ENCODE data around the gene KRT77.

Gene KRT77

DNA sequence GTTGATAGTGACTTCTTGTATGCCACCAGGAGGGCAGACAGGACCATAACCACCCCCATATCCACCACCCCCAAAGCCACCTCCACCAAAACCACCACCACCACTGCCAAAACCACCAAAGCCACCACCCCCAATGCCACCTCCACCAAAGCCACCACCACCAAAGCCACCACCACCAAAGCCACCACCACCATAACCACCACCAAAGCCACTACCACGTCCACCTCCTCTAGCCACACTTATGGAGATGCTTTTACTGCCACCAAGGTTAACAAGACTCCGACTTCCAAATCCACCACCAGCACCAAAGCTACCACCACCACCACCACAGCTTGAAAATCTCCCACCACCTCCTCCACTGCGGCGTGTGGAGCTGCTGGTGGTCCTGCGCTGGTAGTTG, 23.4 kb downstream of the KRT77 start:
- TF ChIP-seq, protein P1, sequence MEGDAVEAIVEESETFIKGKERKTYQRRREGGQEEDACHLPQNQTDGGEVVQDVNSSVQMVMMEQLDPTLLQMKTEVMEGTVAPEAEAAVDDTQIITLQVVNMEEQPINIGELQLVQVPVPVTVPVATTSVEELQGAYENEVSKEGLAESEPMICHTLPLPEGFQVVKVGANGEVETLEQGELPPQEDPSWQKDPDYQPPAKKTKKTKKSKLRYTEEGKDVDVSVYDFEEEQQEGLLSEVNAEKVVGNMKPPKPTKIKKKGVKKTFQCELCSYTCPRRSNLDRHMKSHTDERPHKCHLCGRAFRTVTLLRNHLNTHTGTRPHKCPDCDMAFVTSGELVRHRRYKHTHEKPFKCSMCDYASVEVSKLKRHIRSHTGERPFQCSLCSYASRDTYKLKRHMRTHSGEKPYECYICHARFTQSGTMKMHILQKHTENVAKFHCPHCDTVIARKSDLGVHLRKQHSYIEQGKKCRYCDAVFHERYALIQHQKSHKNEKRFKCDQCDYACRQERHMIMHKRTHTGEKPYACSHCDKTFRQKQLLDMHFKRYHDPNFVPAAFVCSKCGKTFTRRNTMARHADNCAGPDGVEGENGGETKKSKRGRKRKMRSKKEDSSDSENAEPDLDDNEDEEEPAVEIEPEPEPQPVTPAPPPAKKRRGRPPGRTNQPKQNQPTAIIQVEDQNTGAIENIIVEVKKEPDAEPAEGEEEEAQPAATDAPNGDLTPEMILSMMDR (IDR thresholded peaks at IDR 0.05): no peak
- no peak overlapping the region for H3K27ac Mint-ChIP-seq
- DNase-seq: no peak
- H3K36me3 Mint-ChIP-seq (ENCODE audit: low read depth): no peaks in the 10 kb centered on the region
- H3K27me3 Mint-ChIP-seq (ENCODE audit: low read depth, poor library complexity): peaks cover 40% of the 10 kb centered on the region
- no peaks in the 10 kb centered on the region for H3K4me1 Mint-ChIP-seq
- no peaks in the 10 kb centered on the region for H3K9me3 Mint-ChIP-seq
- H3K4me3 Mint-ChIP-seq: no peak overlapping the region

DNA sequence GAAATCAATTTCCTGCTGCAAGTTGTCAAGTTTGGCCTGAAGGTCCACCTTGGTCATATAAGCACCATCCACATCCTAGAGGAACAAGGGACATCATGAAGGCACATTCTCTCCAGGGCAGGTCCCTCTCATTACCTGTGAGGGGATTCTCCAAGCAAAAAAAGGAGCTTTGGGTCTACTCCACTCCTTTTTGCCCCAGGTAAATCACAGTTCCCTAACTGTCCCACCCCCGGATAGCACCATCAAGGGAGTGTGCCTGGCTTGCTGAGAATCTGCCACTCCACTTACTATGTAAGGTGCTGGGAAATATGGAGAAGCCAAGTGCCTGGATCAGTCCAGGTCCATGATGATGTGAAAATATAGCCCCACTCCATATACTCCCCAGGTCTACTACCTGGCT, 25.7 kb downstream of the KRT77 start:
- Mint-ChIP-seq H3K9me3 (no peaks in the 10 kb centered on the region), H3K27me3 (ENCODE audit: low read depth, poor library complexity) (peaks cover 32% of the 10 kb centered on the region), H3K4me3 (no peak overlapping the region), H3K36me3 (ENCODE audit: low read depth) (no peaks in the 10 kb centered on the region), H3K27ac (no peak overlapping the region), H3K4me1 (no peaks in the 10 kb centered on the region)
- TF ChIP-seq, protein P1 (IDR thresholded peaks at IDR 0.05): no peak
- no peak for DNase-seq

DNA sequence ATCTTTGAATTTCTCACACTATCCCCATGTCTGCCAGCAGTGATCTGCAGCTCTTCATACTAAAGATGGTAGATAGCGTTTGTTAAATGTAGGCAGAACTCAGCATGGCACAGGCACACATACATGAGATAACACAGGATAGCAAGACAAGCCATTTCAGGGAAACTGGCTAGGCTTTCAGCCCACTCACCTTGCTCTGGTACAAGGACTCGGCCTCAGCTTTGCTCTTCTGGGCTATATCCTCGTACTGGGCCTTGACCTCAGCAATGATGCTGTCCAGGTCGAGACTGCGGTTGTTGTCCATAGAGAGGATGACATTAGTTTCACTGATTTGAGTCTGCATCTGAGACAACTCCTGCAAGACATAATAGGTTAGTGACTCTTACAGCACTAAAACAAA, 26.2 kb downstream of the KRT77 start:
- H3K9me3 Mint-ChIP-seq: no peaks in the 10 kb centered on the region
- H3K27me3 Mint-ChIP-seq (ENCODE audit: low read depth, poor library complexity): peaks cover 31% of the 10 kb centered on the region
- no peak for DNase-seq
- TF ChIP-seq, protein P1 (IDR thresholded peaks at IDR 0.05): no peak
- H3K4me3 Mint-ChIP-seq: no peak overlapping the region
- H3K27ac Mint-ChIP-seq: no peak overlapping the region
- H3K4me1 Mint-ChIP-seq: no peaks in the 10 kb centered on the region
- H3K36me3 Mint-ChIP-seq (ENCODE audit: low read depth): no peaks in the 10 kb centered on the region

DNA sequence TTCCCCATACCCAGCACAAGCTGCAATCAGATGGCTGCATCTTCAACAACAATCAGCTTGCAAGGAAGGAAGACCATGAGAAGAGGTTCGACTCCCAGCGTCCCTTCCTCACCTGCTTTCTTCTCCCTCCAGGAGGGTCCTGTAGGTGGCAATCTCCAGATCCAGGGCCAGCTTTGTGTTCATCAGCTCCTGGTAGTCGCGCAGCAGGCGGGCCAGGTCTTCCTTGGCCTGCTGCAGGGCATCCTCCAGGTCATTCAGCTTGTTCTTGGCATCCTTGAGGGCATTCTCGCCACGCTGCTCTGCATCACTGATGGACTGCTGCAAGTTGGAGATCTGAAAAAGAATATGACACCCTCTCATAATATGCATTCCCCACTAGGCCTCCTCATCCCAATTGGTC, 27.2 kb downstream of the KRT77 start:
- no peaks in the 10 kb centered on the region for H3K9me3 Mint-ChIP-seq
- no peak for DNase-seq
- no peak overlapping the region for H3K4me3 Mint-ChIP-seq
- H3K4me1 Mint-ChIP-seq: no peaks in the 10 kb centered on the region
- H3K27ac Mint-ChIP-seq: no peak overlapping the region
- no peaks in the 10 kb centered on the region for H3K36me3 Mint-ChIP-seq (ENCODE audit: low read depth)
- peaks cover 25% of the 10 kb centered on the region for H3K27me3 Mint-ChIP-seq (ENCODE audit: low read depth, poor library complexity)
- TF ChIP-seq, protein P1 (IDR thresholded peaks at IDR 0.05): no peak

DNA sequence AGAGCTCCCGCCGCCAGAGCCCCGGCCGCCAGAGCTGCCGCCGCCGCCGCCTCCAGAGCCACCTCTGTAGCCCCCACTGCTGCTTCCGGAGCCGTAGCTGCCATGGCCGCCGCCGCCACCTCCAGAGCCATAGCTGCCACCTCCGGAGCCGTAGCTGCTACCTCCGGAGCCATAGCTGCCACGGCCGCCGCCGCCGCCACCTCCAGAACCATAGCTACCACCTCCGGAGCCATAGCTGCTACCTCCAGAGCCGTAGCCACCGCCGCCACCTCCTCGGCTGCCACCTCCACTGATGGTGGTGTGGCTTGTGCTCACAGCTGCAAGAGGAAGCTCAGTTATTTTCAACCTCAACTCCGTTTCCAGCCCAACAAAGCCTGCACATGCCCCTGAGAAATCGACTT, 28.0 kb downstream of the KRT77 start:
- no peak for DNase-seq
- H3K9me3 Mint-ChIP-seq: no peaks in the 10 kb centered on the region
- peaks cover 27% of the 10 kb centered on the region for H3K27me3 Mint-ChIP-seq (ENCODE audit: low read depth, poor library complexity)

DNA sequence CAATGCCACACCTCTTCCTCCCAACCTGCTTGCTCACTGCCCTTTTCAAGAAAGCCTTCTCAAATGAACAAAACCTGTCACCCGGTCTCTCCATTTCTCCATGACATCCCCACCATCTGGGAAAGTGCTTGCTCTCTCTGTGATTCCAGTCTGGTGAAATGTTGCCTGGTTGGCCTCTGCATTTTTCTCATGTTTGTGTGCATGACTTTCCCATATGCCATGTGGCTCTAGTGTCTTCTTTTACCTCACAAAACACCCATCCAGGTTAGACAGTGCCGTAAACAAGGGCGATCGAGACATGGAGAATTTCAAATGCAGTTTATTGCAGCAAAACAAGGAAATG, 28.9 kb downstream of the KRT77 start:
- TF ChIP-seq, protein P1 (IDR thresholded peaks at IDR 0.05): no peak
- no peak overlapping the region for H3K4me3 Mint-ChIP-seq
- H3K9me3 Mint-ChIP-seq: no peaks in the 10 kb centered on the region
- no peak for DNase-seq
- no peaks in the 10 kb centered on the region for H3K36me3 Mint-ChIP-seq (ENCODE audit: low read depth)
- peaks cover 20% of the 10 kb centered on the region for H3K27me3 Mint-ChIP-seq (ENCODE audit: low read depth, poor library complexity)
- H3K27ac Mint-ChIP-seq: no peak overlapping the region
- H3K4me1 Mint-ChIP-seq: no peaks in the 10 kb centered on the region

More for the DNA sequence above, 28.0 kb downstream of the KRT77 start:
- no peaks in the 10 kb centered on the region for H3K4me1 Mint-ChIP-seq
- TF ChIP-seq, protein P1 (IDR thresholded peaks at IDR 0.05): no peak
- no peak overlapping the region for H3K4me3 Mint-ChIP-seq
- no peaks in the 10 kb centered on the region for H3K36me3 Mint-ChIP-seq (ENCODE audit: low read depth)
- H3K27ac Mint-ChIP-seq: no peak overlapping the region
